ENCODE data around the gene CCKAR.
"Not testable (repeated sequence)": the region's sequence is repeated elsewhere in the genome, so short reads cannot be mapped to it uniquely, and the experiment has no call there.

CCKAR gene, protein sequence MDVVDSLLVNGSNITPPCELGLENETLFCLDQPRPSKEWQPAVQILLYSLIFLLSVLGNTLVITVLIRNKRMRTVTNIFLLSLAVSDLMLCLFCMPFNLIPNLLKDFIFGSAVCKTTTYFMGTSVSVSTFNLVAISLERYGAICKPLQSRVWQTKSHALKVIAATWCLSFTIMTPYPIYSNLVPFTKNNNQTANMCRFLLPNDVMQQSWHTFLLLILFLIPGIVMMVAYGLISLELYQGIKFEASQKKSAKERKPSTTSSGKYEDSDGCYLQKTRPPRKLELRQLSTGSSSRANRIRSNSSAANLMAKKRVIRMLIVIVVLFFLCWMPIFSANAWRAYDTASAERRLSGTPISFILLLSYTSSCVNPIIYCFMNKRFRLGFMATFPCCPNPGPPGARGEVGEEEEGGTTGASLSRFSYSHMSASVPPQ

DNA sequence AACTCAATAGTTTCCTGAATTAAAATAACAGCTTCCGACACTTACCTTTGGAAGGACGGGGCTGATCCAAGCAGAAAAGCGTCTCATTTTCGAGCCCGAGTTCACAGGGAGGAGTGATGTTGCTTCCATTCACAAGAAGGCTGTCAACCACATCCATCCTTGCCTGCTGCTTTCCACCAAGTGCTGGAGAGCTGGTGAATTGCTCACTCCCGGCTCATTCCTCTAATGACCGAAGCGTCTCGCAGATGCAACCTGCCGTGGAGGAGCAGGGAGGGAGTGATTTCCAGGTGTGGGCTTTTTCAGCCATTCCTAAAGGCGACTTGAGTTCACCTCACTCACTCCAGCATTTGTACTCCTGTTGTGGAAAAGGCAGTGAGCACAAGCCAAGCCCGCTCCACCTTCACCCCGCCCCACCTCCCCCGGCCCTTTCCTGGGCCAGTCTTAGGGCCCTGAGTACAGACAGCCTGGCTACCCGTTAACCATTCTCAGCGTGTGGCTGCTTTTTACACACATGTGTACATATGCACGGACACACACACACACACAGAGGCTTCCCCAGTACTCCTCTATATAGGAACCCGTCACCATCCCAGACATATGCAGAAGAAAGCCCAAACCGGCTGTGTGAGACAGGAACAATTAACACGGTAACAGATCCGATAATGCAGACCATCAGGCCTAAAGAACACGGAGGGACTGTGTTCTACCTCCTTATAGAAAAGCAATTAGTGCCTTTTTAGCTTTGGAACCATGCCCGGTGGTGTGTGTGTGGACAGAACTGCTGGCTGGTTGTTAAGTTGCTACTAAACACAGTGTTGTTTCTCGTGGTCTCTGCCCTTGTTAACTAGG is at the start of gene CCKAR:
TSS of gene CCKAR (minus strand) at position 374 of the 849 bp plus-strand sequence. CDS start at position 157, 217 bp downstream.
- DNase-seq: no peak

DNA sequence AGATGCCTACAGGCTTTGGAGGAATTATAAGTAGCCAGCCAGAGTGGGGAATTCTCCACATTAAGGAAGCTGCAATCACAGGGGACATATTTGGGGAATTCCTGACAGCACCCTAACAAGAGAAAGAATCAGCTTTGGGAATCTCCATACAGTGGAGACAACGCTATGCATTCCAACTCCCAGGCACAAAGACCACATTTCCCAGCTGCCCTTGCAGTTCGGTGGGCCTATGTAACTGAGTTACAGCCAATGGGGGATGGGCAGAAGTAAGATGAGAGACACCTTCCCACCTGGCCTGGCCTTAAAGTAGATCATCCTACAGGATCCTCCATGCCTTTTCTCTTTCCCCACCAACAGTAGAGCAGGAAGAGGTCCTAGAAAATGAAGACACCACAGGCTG is 43.4 kb upstream of the CCKAR start:
- no peak for DNase-seq

DNA sequence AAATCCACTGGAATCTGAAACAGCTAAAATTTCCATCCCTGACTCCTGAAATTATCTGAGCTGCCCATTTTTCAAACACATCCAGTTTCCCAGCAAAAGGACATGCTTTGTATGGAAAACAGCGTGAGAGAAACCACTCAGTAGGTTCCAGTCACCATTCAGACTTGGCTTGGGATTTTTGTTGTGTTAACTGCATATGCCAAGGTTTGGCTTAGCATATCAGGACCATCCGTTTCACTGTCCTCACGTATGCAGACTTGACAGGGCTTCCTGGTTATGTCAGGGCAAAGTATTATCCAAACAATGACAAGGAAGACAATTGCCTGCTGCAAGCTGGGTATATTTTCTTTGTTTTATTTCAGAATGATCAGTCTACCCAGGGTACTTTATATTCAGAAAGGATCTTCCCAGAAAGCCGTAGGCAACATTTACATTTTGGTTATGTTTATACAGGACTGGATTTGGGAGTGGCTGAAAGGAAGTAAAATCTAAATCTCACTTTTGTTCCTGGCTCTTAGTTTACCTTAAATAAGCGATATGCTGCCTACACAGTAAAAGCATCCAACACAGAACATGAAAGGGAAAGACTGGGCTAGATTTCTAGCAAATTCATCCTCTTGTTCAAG is 41.3 kb upstream of the CCKAR start:
- no peak for DNase-seq

DNA sequence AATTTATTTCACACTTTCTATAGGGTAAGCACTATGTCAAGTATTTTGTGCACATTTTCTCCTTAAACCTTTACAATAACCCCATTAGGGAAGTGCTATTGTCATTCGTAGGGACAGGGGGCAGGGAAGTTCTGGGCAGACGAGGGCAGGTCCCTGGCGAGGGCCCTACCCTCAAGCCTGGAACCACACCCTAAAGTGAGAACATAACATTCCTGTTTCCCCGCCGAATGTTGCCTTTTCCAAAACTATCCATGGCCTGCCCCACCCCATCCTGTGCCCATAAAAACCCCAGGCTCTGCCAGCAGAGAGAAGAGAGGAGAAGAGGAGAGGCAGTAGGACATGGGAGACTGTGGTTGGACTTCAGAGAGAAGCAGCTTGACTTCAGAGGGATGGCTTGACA is 39.8 kb upstream of the CCKAR start:
- no peak for DNase-seq

DNA sequence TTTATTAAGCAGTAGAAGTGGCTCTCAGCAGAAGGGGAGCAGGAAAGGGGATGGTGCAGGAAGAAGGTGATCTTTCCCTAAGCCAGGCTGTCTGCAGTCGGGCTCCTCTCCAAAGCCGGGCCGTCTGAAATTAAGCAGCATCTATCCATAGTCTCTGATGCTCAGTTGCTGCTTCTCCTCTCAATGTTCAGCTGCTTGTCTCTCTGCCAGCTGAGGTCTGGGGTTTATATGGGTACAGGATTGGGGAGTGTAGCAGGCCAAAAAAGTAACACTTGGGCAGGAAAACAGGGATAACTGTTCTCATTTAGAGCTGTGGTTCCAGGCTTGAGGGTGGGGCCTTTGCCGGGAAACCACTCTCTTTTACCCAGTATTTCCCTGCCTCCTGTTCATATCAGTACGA is 39.2 kb upstream of the CCKAR start:
- DNase-seq: no peak

DNA sequence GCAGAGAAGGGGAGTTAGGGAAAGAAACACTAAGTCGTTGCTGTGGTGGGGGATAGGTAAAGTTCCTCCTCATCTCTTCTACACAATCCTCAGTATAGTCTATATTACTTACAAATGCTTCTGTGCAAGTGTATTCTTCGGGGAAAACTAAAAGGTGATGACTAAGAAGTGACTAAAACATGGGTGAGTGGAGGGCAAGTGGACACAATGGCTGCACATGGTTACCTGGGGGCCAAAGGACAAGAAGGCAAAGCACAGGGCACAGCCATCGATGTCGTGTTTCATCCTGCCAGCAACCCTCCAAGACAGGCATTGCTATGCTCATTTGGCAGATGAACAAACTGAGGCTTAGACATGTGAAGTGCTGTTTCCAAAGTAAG is 35.5 kb upstream of the CCKAR start:
- no peak for DNase-seq

DNA sequence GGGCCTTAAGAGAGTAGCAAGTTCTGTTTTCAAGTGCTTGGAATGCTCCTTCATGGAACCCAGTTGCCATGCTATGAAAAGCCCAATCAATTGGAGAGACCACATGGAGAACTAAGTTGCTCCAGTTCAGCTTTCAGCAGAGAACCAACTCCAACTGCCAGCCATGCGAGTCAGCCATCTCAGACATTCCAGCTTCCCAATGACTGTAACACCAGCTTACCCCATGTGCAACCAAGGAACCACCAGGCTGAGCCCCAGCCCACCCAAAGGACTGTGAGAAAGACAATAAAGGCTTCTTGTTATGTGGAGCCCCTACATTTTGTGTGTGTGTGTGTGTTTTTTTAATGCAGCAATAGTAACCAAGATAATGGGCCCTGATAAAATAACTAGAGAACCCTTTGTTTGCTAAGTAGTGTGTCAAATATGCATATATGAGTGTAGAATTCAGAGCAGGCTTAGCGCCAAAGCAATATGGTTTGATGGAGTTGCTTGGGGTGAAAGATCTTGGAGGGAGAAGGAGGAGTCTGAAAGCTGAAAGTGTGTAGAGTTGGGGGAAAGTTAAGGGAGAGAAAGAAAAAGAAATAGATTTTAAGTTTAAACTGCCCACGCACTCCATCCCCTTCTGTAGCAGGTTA is 35.0 kb upstream of the CCKAR start:
- DNase-seq: no peak

DNA sequence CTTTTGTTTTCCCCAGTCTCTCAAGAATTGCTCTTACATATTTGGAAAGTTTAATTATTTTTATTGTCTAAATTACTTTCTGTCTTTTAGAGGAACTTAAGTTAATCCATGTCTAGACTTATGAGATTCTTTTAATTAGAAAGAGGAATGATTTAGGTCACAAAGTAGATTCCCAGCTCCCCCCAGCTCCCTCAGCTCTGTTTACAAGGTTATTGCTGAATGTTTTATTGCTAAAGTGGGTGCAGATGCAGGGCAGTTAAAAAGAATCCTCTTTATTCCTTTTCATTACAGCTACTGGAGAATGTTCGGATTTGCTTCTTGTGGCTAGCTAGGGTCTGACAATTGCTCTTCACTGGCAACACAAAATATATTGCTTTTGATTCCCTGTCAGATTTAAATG is 33.7 kb upstream of the CCKAR start:
- DNase-seq: no peak

DNA sequence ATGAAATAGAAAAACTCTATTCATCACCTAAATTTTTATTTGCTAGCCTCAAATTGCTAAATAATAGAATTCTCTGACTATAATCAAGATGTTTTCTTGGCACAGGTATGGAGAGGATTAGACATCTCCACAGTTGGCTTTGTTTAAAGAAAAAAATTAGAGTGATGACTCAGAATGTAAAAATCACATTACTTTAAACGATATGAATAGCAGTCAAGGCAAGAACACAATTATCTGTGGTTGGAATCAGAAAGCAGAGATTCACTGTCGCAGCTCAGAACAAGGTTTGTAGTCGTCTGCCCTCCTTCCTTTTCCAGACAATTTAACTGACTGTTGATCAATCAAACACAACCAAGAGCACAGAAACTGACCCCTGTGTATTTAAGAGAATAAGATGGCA is 32.2 kb upstream of the CCKAR start:
- no peak for DNase-seq

DNA sequence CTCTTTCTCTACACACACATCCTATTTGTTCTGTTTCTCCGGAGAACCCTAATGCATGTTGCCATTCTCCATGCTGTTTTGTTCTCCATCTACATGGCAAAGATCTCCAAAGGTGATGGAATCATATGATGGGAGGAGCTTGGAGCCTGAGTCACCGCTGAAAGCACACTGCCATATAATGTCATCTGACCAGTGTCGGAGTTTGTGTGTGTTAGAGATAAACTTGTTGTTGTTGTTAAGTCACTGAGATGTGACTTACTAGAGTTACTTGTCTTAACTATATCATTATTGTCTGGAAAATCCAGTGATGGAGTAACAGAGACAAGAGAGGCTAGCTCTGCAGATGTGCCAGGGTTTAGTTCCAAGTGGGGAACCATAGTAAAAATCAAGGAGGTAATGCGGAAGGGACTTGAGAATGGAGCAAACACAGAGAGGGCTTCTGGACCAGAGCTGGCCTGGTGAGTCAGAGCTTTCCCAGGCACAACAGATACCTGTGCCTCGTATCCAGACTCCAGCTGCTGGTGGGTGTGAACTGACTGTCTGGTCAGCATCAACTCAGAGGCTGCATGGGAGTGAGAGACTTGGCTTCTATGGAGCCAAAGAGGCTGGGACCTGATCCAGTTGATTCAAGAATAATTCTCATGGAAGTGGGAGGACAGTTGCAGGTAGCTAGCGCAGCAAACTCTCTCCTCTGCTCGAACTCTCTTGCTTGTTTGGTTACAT is 30.6 kb upstream of the CCKAR start:
- no peak for DNase-seq

DNA sequence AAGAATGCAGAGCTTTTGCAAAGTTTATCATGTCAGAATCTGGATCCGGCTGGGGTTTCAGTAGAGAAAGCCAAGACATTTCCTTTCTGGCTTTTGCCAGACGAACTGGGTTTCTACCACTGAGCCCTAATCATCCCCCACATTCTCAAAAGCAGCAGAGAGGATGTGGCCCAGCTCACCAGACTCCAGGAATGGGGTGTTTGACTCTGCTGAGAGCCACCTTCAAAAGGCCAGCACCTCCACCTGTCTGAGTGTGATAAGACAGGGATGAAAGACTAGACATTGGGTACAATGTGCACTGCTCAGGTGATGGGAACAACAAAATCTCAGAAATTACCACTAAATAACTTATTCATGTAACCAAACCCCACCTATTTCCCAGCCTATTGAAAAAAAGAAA is 25.7 kb upstream of the CCKAR start:
- DNase-seq: no peak

DNA sequence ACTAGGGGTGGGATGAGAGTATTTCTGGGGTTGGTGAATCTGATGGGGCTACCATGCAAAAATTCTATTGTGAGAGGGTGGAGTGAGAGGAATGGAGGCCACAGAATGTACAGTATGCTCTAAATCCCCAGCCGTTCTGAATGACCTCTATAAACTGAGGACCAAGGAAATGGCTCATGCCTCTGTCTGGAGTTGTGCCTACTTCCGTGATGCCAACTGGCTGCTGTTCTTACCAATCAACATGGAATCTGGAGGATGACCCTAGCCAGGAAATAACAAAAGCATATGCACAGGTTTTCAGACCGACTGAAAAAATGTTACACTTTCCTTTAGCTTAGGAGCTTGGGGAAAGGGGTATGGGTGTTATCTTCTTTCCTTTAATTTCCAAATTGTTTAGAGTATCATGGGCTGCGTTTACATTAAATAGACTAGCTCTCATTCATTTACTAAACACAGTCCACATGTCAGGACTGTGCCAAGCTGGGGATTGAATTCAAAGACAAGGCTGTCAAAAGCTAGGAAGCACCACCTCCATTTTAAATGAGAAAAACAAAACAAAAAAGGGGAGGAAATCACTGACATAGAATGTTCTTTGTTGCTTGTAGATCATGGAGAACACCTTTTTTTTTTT is 20.2 kb upstream of the CCKAR start:
- no peak for DNase-seq

DNA sequence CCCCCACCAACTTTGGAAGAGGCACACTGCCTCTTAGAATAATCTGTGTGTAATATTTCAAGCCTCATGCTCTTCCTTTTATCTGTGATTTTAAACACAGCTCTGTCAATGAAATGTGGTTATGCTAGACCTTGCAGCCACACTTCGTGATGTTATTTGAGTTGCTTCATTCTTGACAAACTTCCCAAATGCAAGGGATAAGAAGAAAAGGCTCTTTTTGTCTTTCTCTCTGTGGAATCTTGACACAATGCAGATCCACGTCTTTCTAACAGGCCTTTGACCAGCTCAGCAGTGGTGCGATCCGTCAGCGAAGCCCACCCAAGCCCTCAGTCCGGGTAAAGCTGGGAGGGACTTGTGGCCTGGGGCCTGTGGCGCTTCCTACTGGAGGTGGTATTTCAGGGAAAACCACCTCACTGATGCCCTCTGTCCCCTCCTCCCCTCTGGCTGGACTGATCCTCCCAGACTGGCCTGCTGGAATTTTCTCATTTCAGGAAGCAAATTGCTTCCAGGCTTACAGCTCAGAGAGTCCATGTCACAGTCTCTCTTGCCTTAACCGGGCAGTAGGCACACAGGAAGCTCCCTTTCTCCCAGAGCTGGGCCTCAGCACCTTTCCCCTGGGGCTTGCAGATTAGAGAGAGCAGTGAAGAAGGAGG is 19.5 kb upstream of the CCKAR start:
- DNase-seq: no peak

DNA sequence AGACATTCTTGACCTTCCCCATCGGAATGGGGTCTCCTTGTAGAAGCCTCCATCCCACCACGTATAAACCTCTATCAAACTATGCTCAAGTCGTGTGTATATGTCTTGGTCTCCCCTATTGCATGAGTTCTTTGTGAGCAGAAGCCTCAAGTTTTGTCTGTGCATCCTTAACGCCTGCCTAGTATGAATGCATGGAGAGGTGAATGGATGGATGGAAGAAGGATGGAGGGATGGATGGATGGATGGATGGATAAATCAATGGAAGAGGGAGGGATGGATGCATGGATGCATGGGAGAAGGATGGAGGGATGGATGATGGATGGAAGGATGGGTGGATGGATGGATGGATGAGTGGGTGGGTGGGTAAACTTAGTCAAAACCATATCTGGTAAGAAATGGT is 17.0 kb upstream of the CCKAR start:
- DNase-seq: no peak

DNA sequence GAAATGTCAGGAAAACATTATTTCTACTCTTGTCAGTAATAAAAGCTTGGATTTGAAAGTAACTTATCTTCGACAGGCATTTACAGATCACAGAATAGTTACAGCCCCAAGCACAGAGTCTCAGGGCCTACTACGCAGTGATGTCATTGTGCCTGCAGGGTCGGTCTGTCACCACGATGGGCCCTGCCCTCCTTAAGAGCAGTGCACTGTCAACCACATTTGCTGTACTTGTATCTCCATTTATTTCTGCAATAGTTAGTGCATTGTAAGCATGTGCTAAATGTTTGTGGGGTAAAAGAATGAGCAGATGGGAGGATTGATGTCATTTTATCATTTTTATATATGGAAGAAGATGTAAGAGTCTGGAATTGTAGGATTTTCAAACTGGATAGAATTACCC is 13.6 kb upstream of the CCKAR start:
- no peak for DNase-seq

DNA sequence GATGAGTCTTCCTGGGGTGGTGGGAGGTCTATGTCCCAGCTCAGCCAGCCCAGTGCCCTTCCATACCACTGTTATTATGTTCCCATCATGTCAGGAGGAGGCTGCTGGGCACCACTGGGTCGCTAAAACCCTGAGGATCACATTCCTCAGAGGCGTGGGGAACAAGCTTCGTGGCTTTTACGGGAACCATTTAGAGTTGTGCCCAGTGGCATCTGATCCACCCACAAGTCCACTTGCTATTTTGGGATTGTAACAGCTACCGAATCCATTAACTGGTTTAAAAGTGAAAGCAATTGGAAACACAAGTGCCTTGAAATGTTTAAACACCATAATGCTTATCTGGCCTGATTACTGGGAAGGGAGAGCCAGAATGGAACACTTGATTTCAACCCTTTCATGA is 13.1 kb upstream of the CCKAR start:
- DNase-seq: no peak

DNA sequence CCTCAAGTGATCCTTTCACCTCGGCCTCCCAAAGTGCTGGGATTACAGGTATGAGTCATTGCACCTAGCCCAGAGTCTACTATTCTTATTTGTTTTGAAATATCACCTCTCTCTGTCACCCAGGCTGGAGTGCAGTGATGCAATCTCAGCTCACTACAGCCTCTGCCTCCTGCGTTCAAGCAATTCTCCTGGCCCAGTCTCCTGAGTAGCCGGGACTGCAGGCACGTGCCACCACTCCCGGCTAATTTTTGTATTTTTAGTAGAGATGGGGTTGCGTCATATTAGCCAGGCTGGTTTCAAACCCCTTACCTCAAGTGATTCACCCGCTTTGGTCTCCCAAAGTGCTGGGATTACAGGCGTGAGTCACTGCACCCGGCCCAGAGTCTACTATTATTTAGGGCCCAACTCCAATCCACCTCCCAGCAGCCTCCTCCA is 10.3 kb upstream of the CCKAR start:
- DNase-seq: not testable (repeated sequence)

DNA sequence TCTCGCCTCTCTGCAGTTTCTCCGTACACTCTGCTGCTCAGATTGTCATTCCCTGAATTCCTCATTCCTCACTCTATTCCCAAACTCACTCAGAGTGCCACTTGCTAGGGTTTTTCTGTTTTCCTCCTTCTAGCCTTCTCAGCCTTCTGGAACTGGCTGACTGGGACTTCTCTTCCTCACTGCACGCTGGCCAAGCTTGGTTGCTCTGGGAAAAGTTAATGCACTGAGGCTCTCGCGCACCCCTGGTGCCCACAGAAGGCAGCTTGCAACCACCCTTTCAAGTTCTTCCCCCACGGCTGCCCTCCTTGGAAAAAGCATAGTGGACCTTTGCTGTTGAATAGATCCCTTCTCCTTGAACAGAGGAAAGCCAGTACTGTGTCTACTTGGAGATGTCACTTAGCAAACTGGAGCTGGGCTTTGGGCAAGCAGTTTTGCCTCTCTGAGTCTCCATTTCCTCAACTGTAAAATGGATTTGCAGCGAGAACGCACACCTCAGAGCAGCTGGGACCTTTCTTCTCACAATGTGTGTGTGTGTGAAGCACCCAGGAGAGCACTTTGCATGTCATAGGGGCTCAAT is 6.0 kb upstream of the CCKAR start:
- no peak for DNase-seq

DNA sequence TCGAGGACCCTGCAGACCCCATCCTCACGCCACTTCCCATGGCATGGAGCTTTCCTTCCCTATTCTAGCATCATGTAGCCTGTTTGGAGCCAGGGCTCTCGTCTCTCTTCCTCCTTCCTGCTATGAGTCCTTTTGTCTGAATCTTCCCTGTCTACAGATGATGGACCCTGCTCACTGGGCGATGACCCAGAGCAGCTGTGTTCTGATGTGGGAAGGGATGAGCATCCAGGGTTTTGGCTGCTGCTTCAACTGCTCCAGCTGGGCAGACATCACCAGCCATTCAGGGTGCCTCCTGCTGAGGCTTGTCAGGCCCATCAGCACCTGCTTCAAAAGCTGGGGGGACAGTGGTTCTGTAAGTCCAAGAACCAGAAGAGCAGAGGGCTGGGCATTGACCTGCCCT is 3.2 kb upstream of the CCKAR start:
- DNase-seq: no peak

DNA sequence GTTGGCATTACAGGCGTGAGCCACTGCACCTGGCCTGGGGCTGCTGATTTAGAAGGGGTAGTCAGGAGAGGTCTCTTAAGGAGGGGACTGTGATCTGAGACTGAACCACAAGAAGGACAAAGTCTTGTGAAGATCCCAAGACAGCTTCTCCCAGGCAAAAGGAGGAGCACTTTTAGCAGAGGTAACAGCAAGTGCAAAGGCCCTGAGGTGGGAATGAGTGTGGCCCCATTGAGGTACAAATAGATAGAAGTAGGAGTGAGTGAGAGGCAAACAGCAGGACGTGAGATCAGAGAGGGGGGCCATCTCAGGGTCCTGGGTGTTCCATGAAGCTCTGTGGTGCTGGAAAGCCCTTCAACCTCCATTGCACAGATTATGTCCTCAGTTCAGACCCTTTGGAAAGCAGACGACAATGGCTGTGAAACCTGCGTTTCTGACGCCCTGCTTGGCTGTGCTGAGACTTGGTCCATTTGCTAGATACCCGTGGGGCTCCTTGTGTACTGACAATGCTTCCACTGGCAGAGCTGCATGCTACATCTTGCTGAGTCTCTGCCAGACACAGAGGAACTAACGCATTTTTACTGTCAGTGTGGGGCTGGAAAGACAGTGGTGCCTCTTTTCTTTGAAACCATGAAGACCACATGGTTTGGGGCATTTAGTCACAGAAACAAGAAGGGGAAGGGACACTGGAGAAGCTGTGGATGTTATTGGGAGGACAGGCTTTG is 1.3 kb upstream of the CCKAR start:
- no peak for DNase-seq

DNA sequence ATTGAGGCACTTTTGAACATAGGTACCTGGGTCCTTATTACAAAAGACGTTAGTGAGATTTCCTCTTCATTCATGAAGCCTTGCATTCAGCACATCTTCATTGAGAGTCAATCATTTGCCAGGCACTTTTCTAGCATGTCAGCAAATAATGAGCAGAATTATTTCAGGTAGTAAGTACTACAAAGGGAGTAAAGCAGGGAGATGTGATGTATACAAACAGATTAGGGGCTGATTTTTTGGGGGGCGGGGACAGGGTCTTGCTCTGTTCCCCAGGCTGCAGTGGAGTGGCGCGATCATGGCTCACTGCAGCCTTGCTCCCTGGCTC is 638 bp upstream of the CCKAR start:
- no peak for DNase-seq

Data from activated T-cell treated with anti-CD3 and anti-CD28 coated beads, Interleukin-2, amount 50 U/mL, for 1 hour (primary cell).